IPS-15b (cell line): ENCODE results near the gene IFTAP.
"Not testable (repeated sequence)": the region's sequence is repeated elsewhere in the genome, so short reads cannot be mapped to it uniquely, and the experiment has no call there.

Experiments
- H3K27me3 ChIP-seq: one replicate; pipeline ENCODE4 v1.6.1; 2013; ENCODE audit warnings: low read length; ENCODE audit not compliant: control insufficient read depth, insufficient read depth
- H3K36me3 ChIP-seq: one replicate; pipeline ENCODE4 v1.6.1; 2013; ENCODE audit warnings: low read length; ENCODE audit not compliant: control insufficient read depth, insufficient read depth
- H3K4me1 ChIP-seq: one replicate; pipeline ENCODE4 v1.6.1; 2013; ENCODE audit warnings: mild to moderate bottlenecking, low read length; ENCODE audit not compliant: control insufficient read depth, insufficient read depth
- H3K4me3 ChIP-seq: one replicate; pipeline ENCODE4 v1.5.1; 2013; ENCODE audit warnings: low read depth, low read length
- H3K9ac ChIP-seq: one replicate; pipeline ENCODE4 v1.6.1; 2013; ENCODE audit warnings: low read depth, mild to moderate bottlenecking, low read length
- H3K9me3 ChIP-seq: one replicate; pipeline ENCODE4 v1.6.1; 2013; ENCODE audit warnings: mild to moderate bottlenecking, low read length; ENCODE audit not compliant: control insufficient read depth, insufficient read depth

Gene IFTAP

DNA sequence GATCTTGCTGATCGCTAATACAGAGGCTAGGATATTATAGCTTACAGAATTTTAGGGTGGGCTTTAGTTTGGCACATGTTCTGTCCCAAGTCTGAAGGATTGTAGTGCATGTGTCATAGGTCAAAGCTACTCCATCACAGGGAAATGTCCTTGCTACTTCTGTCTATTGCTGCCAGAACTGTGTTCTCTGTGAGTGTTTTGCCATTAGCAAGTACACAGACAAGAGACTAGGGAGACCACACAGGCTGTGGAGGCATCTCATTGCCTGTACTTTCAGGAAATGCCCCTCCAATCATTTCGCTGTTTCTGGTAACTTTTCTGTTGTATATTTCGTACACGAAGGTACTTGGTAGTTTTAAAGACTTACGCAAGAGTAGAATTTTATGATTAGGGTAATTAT is 29.2 kb downstream of the IFTAP start:
- H3K4me3 ChIP-seq = no peak overlapping the region
- no peaks in the 10 kb centered on the region for H3K9me3 ChIP-seq
- no peaks in the 10 kb centered on the region for H3K27me3 ChIP-seq
- no peaks in the 10 kb centered on the region for H3K4me1 ChIP-seq
- H3K36me3 ChIP-seq = no peaks in the 10 kb centered on the region
- H3K9ac ChIP-seq = no peak overlapping the region

DNA sequence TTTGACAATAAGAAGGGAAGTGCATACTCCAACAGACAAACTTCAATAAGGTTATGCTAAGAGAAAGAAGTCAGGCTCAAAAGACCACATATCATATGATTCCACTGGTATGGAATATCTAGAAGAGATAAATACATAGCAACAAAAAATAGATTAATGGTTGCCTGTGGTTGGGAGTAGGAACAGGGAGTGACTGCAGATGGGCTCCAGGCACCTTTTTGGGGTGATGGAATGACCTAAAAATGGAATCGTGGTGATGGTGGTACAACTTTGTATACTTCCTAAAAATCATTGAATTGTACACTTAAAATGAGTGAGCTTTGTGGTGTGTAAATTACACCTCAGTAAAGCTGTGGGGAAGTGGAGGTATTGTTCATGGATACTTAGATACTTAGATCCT is 32.7 kb downstream of the IFTAP start:
- Histone ChIP-seq H3K36me3 (no peaks in the 10 kb centered on the region), H3K9ac (no peak overlapping the region), H3K4me1 (no peaks in the 10 kb centered on the region), H3K9me3 (no peaks in the 10 kb centered on the region), H3K27me3 (no peaks in the 10 kb centered on the region), H3K4me3 (no peak overlapping the region)

DNA sequence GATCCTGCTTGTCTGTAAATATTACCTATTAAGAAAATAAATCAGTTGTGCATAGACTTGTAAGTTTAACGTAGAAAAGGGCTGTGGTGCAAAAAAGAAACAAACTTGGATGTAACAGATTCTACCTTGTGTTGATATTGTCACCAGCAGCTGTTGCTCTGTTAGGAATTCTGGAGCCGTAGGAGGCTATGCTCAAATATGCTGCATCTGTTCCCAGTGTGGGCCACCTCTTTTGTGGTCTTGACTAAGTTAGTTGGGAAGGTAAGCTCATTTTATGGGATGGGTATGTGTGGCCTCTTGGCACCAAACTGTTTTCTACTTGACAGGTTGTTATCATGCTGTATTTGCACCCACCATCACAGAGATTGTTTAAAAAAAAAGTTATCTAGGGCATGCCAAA is 33.2 kb downstream of the IFTAP start:
- no peaks in the 10 kb centered on the region for H3K4me1 ChIP-seq

DNA sequence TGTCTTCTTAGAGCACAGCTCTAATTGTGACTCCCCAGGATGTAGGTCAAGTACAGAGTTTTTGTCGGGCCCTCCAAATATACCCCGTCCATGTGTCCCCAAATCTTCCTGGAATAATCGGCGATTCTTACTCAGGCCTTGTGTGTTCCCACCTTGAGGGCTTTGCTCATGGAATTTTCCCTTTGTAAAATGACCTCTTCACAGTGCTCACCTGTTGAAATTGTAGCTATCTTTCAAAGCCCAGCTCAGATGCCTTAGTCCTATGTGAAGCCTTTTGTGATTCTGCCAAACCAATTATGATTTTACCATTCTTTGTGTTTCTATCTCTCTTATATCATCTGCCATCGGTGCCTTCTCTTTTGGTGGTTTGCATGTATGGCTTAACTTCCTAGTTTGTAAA is 33.8 kb downstream of the IFTAP start:
- H3K9ac ChIP-seq = no peak overlapping the region
- H3K36me3 ChIP-seq = no peaks in the 10 kb centered on the region
- no peaks in the 10 kb centered on the region for H3K27me3 ChIP-seq
- H3K4me3 ChIP-seq = no peak overlapping the region
- H3K9me3 ChIP-seq = no peaks in the 10 kb centered on the region
- H3K4me1 ChIP-seq = no peaks in the 10 kb centered on the region

More for the DNA sequence above, 33.2 kb downstream of the IFTAP start:
- H3K4me3 ChIP-seq = no peak overlapping the region
- H3K9me3 ChIP-seq = no peaks in the 10 kb centered on the region
- H3K9ac ChIP-seq = no peak overlapping the region
- H3K36me3 ChIP-seq = no peaks in the 10 kb centered on the region
- H3K27me3 ChIP-seq = no peaks in the 10 kb centered on the region

DNA sequence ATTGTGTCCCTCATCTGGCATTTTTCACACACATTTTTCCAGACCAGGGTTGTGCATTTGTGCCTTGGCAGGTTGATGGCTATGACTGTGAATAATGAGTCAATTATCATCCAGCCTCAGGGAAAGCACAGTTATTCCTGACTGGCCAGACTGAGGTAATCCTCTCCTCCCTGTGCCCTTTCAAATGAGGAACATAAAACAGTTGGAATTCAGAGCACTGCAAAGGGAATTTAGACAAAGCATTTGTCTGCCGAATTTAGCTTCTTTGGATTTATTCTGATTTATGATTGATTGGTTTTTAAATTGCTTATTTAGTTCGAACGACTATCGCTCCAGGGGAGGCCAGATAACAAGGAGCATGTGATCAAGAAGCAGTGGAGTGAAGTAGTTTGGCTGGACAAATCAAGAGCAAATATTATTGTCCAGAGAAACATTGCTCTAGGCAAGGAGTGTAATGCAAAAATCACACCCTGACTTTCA is 34.5 kb downstream of the IFTAP start:
- Histone ChIP-seq H3K4me3 (no peak overlapping the region), H3K9ac (no peak overlapping the region), H3K27me3 (no peaks in the 10 kb centered on the region), H3K36me3 (no peaks in the 10 kb centered on the region), H3K4me1 (no peaks in the 10 kb centered on the region), H3K9me3 (no peaks in the 10 kb centered on the region)

DNA sequence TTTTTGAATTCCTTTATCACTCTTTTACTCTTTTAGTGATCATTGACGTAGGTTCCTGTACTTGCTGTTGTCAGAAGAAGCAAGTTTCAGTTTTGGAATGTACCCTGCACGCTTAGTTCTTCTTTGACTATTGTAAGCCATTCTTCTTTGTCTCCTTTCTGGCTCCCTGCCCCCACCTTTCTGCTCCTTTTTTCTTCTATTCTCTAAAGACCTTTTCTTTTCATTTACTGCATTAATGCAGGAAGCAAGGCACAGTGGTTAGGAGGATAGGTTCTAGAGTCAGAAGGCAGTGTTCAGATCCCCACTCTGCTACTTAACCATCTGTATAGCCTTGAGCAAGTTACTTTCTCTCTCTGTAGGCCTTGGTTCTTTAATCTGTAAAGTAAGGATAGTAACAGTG is 37.5 kb downstream of the IFTAP start:
- Histone ChIP-seq H3K9ac (no peak overlapping the region), H3K9me3 (no peaks in the 10 kb centered on the region)

DNA sequence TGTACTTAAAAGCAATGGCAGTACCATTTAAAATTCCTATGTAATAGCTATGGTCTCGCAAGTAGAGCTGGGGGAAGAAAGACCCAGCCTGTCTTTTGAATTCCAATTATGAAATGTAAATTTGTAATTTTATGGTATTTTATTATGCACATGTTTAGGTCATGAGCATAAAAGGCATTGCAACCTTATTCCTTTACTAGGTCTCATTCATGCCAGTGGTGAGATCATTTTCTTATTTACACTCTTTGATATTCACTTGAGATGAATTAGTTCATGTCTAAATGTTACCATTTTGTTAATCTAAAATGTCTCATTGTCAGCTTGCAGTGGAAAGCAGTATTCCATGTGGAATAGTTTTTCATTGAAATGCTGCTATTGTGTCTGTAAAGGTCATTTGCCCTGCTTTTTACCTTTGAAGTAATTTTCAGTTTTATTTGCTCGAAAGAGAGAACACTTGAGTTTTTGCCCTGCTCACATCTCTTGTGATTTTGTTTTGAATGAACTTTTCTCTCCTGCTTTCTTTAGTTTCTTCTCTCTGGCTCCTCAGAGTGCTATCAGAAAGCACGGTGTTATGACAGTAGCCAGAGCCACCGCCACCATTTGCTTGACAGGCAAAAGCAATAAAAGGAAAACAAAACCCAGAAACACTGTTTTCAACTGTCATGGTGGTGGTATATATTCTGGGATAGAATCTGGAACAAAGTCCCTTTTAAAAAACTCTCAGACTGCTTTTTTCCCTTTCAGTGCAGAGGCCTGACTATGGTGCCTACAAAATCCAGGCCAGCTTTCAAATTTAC is 41.0 kb downstream of the IFTAP start:
- H3K9ac ChIP-seq = no peak overlapping the region
- no peaks in the 10 kb centered on the region for H3K9me3 ChIP-seq
- H3K4me3 ChIP-seq = no peak overlapping the region
- H3K4me1 ChIP-seq = no peaks in the 10 kb centered on the region
- H3K36me3 ChIP-seq = no peaks in the 10 kb centered on the region
- H3K27me3 ChIP-seq = no peaks in the 10 kb centered on the region

More for the DNA sequence above, 37.5 kb downstream of the IFTAP start:
- Histone ChIP-seq H3K4me1 (no peaks in the 10 kb centered on the region), H3K27me3 (no peaks in the 10 kb centered on the region), H3K36me3 (no peaks in the 10 kb centered on the region), H3K4me3 (no peak overlapping the region)

DNA sequence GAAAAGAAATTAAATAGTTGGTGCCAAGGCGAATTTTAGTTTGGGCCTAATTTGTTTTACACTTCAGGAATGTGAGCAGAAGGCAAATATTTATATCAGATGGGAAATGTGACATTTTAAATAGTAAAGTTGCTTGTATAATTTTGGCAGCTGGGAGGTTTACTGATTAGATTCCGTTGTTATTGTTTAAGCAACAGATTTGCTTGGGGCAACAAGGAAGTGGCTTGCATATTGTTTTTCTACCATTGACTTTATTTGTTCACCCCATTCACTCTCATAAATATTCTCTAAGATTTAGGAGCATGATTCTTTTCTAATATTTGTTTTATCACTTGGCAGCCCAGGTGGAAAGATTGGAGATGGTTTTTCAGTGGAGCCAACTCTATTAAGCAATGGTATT is 44.3 kb downstream of the IFTAP start:
- H3K9me3 ChIP-seq = no peaks in the 10 kb centered on the region
- no peak overlapping the region for H3K4me3 ChIP-seq
- no peaks in the 10 kb centered on the region for H3K27me3 ChIP-seq
- no peak overlapping the region for H3K9ac ChIP-seq
- H3K36me3 ChIP-seq = no peaks in the 10 kb centered on the region
- H3K4me1 ChIP-seq = no peaks in the 10 kb centered on the region

DNA sequence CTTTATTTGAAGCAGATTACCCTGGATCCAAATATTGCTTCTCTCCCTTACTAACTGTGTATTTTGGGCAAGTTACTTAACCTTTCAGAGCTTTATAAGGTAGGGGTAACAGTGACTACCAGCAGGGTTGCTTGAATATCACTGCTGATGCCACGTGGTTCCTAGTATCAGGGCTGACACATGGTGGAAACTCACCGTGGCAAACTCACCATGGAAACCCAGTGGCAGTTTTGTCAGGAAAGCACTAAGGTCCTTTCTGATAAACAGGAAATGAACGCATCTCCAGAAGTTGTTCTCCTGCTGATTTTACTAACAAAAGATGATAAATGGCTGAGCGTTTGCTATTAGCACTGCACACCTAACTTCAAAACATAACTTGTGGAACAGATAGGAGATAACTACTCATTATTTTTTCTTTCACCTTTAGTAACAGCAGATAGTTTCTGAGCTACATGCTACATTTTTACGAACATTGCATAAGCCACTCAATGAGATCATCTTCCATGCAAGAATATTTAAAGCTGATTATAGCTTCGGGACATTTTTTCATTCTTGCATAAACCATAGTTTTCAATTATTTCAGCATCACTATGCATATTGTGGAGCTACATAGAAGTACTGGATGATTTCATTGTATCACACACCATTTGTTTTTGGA is 63.4 kb downstream of the IFTAP start:
- no peaks in the 10 kb centered on the region for H3K4me1 ChIP-seq
- no peaks in the 10 kb centered on the region for H3K9me3 ChIP-seq
- no peak overlapping the region for H3K4me3 ChIP-seq
- no peak overlapping the region for H3K9ac ChIP-seq
- H3K27me3 ChIP-seq = no peaks in the 10 kb centered on the region
- peaks cover 3% of the 10 kb centered on the region for H3K36me3 ChIP-seq

DNA sequence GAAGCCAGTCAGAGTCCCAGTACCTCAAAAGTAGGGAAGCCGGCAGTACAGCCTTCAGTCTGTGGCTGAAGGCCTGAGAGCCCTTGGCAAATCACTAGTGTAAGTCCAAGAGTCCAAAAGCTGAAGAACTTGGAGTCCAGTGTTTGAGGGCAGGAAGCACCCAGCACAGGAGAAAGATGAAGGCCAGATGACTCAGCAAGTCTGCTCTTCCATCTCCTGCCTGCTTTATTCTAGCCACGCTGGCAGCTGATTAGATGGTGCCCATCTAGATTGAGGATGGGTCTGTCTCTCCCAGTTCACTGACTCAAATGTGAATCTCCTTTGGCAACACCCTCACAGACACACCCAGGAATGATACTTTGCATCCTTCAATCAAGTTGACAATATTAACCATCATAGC is 67.1 kb downstream of the IFTAP start:
- H3K27me3 ChIP-seq, H3K4me1 ChIP-seq, H3K9ac ChIP-seq, H3K4me3 ChIP-seq, H3K36me3 ChIP-seq, H3K9me3 ChIP-seq: not testable (repeated sequence)

DNA sequence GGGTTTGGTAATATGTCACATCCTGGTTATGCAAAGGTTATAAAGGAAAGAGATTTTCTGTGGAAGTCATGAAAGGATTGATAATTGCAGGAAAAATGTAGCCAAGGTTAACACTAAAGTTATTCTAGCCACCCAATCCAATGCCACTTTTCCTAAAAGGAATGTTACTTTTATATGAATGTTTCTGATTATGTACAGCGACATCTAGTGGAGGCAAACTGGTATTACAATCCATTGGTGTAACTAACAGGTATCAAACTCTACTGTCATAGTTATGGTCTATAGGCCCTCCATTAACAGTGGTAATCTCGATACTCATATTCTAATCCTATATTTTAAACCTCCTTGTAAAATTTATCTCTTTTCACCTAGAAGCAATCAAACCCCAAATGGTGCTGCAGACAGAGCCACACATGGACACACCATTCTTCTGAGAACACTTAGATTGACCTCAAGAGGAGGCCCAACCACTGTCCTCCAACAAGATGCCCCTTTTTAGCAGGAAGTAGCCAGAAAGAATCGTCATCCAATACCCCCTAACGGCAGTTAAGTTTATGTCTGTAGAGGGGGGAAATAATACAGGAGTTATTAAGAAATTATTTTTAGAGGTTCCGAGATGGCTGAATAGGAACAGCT is 78.6 kb downstream of the IFTAP start:
- no peaks in the 10 kb centered on the region for H3K4me1 ChIP-seq
- H3K36me3 ChIP-seq = no peaks in the 10 kb centered on the region
- H3K9ac ChIP-seq = no peak overlapping the region

DNA sequence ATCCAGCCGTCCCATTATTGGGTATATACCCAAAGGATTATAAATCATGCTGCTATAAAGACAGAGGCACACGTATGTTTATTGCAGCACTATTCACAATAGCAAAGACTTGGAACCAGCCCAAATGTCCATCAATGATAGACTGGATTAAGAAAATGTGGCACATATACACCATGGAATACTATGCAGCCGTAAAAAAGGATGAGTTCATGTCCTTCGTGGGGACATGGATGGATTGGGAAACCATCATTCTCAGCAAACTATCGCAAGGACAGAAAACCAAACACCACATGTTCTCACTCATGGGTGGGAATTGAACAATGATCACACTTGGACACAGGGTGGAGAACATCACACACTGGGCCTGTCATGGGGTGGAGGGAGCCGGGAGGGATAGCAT is 85.2 kb downstream of the IFTAP start:
- H3K9ac ChIP-seq, H3K36me3 ChIP-seq, H3K9me3 ChIP-seq, H3K4me3 ChIP-seq, H3K4me1 ChIP-seq, H3K27me3 ChIP-seq: not testable (repeated sequence)

More for the DNA sequence above, 78.6 kb downstream of the IFTAP start:
- Histone ChIP-seq H3K27me3 (no peaks in the 10 kb centered on the region), H3K4me3 (no peak overlapping the region), H3K9me3 (no peaks in the 10 kb centered on the region)
